OCI-LY7 (cell line): ENCODE results near the gene UPF3A. TPM values are rescaled to one million over a fixed set of nuclear protein-coding genes. Genes with fewer than 3 reads are reported as not detected.
A peak's percentile ranks its signal among the peaks of the same experiment; 100 is the strongest.

ENCODE experiments used
- BruUV-seq: library from RNA; stranded (reverse); fragments of 400-500 nt; replicated peaks from 2 replicates; lab custom pipeline; 2021; lab: Mats Ljungman, UMichigan
- CTCF ChIA-PET: fragments of 300-600 bp; sonication (Branson Sonifier 250); formaldehyde crosslinking; loops from one replicate; lab custom pipeline; 2022; ENCODE audit warnings: antibody characterized with exemption; ENCODE audit not compliant: unreplicated experiment; lab: Charles Lee
- POLR2A ChIA-PET: fragments of 300-600 bp; sonication (Branson Sonifier 250); formaldehyde crosslinking; loops from one replicate; lab custom pipeline; 2022; ENCODE audit warnings: antibody characterized with exemption; lab: Charles Lee
- DNase-seq: peaks from one replicate; pipeline ENCODE4 v3.0.0-alpha.2; 2015; ENCODE audit warnings: low spot score
- H2AFZ ChIP-seq: fragments of 200-600 bp; sonication (generic), shearing (Covaris generic); 2 replicates; pipeline ENCODE4 v1.6.1; 2014; ENCODE audit warnings: mild to moderate bottlenecking, antibody characterized with exemption, low read length, moderate library complexity
- H3K27ac ChIP-seq: fragments of 200-600 bp; sonication (generic); 2 replicates; pipeline ENCODE4 v1.5.1; 2014; ENCODE audit warnings: mixed run types, low read depth, mild to moderate bottlenecking, moderate library complexity, low read length, inconsistent platforms; ENCODE audit not compliant: poor library complexity, severe bottlenecking
- H3K36me3 ChIP-seq: fragments of 200-600 bp; sonication (generic); 2 replicates; pipeline ENCODE4 v1.6.1; 2014; ENCODE audit warnings: mild to moderate bottlenecking, antibody characterized with exemption, low read length, moderate library complexity, mixed read lengths; ENCODE audit not compliant: insufficient read depth
- H3K4me1 ChIP-seq: fragments of 200-600 bp; sonication (generic); 2 replicates; pipeline ENCODE4 v1.5.1; 2014; ENCODE audit warnings: mild to moderate bottlenecking, low read length; ENCODE audit not compliant: insufficient read depth, poor library complexity, severe bottlenecking
- H3K4me2 ChIP-seq: fragments of 200-600 bp; sonication (generic); 2 replicates; pipeline ENCODE4 v1.6.1; 2014; ENCODE audit warnings: mild to moderate bottlenecking, low read length
- H3K4me3 ChIP-seq: fragments of 200-600 bp; sonication (generic); 2 replicates; pipeline ENCODE4 v1.5.1; 2014; ENCODE audit warnings: mild to moderate bottlenecking, low read depth, low read length; ENCODE audit not compliant: poor library complexity, severe bottlenecking
- H3K79me2 ChIP-seq: fragments of 200-600 bp; sonication (generic); 2 replicates; pipeline ENCODE4 v1.6.1; 2016; ENCODE audit warnings: low read depth, mild to moderate bottlenecking, low read length, moderate library complexity, mixed read lengths; ENCODE audit not compliant: insufficient read depth
- H3K9me2 ChIP-seq: fragments of 200-600 bp; sonication (generic); 2 replicates; pipeline ENCODE4 v1.6.1; 2016; ENCODE audit warnings: mild to moderate bottlenecking, low read length, mixed read lengths; ENCODE audit not compliant: insufficient read depth
- H3K9me3 ChIP-seq: fragments of 200-600 bp; sonication (generic); 2 replicates; pipeline ENCODE4 v1.6.1; 2014; ENCODE audit warnings: mild to moderate bottlenecking, mixed run types, low read length, mixed read lengths
- H4K20me1 ChIP-seq: fragments of 200-600 bp; sonication (generic); 2 replicates; pipeline ENCODE4 v1.6.1; 2014; ENCODE audit warnings: mild to moderate bottlenecking, antibody characterized with exemption, low read length, moderate library complexity, mixed read lengths; ENCODE audit not compliant: insufficient read depth
- EZH2phosphoT487 ChIP-seq: fragments of 200-600 bp; sonication (generic); IDR thresholded peaks from 2 replicates; pipeline ENCODE4 v1.6.1; 2018; ENCODE audit warnings: low read depth, borderline replicate concordance, mild to moderate bottlenecking, mixed run types, antibody characterized with exemption, low read length, moderate library complexity, mixed read lengths
- intact Hi-C: fragments of 100-400 bp; cut with micrococcal nuclease; formaldehyde crosslinking; loops from one replicate; pipeline ENCODE4 v1.10.0; 2022; ENCODE audit not compliant: unreplicated experiment
- total RNA-seq, 2 experiments: library from RNA; depleted of rRNA in 1 of 2; stranded (reverse); fragments of >200 nt in 1 of 2; shearing (Covaris generic) in 1 of 2; gene quantifications; 2 replicates each; pipeline ENCODE4 v1.2.3, GENCODE V29; 2014 to 2022
- TF ChIP-seq, protein P1 (sequence below): fragments of 200-600 bp; sonication (generic); conservative IDR thresholded peaks from 2 replicates; pipeline ENCODE4 v1.5.1; 2014; ENCODE audit warnings: mild to moderate bottlenecking, antibody characterized with exemption, low read length, moderate library complexity, mixed read lengths

Gene UPF3A
- total RNA-seq, 2 experiments from 2014 or later = 27.8 to 55.4 TPM

DNA sequence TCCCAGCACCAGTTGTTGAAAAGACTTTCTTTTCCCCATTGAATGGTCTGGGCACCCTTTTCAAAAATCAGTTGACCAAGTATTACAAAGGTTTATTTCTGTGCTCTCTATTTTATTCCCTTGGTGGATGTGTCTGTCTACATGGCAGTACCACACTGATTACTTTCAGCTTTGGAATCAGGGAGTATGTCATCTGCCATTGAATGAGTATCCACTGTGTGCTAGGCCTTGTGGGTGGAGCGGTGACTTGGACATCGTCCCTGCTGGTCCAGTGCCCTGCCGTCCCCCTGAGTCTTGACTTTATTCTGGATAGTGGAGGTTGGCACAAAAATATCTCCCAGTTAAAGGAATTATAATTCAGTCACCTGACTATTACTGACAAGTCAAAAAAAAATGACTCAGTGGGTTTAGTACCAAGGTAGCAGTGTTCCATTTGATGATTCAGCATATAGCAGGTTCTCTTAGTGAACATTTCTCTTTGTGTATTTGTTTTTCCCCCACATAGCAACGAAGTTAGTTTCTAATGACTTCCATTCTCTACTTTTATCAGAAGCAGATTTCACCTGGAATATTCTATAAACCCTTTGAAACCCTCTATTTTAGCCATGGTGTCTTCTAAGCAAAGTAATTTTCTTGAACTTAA, 3.9 kb downstream of the UPF3A start:
- Histone ChIP-seq H3K4me2 (no peak overlapping the region), H3K4me1 (peaks cover 7% of the 10 kb centered on the region), H3K36me3 (peaks cover 58% of the 10 kb centered on the region), H3K9me3 (no peaks in the 10 kb centered on the region), H3K9me2 (no peaks in the 10 kb centered on the region), H2AFZ (no peak overlapping the region), H3K27ac (no peak overlapping the region), H3K79me2 (peaks cover 19% of the 10 kb centered on the region), H3K4me3 (no peak overlapping the region), H4K20me1 (no peaks in the 10 kb centered on the region)
- TF ChIP-seq EZH2phosphoT487 = no peak
- TF ChIP-seq, protein P1, sequence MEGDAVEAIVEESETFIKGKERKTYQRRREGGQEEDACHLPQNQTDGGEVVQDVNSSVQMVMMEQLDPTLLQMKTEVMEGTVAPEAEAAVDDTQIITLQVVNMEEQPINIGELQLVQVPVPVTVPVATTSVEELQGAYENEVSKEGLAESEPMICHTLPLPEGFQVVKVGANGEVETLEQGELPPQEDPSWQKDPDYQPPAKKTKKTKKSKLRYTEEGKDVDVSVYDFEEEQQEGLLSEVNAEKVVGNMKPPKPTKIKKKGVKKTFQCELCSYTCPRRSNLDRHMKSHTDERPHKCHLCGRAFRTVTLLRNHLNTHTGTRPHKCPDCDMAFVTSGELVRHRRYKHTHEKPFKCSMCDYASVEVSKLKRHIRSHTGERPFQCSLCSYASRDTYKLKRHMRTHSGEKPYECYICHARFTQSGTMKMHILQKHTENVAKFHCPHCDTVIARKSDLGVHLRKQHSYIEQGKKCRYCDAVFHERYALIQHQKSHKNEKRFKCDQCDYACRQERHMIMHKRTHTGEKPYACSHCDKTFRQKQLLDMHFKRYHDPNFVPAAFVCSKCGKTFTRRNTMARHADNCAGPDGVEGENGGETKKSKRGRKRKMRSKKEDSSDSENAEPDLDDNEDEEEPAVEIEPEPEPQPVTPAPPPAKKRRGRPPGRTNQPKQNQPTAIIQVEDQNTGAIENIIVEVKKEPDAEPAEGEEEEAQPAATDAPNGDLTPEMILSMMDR = no peak
- ChIA-PET POLR2A (interaction anchor here (0.6 kb wide), 1 partner anchor 1592 kb away, joined by 3 read pairs; no protein-coding TSS in a partner anchor), CTCF (no interaction called here)
- no peak for DNase-seq
- BruUV-seq = TSS peak; percentile 21
- intact Hi-C loops = no loop called here

DNA sequence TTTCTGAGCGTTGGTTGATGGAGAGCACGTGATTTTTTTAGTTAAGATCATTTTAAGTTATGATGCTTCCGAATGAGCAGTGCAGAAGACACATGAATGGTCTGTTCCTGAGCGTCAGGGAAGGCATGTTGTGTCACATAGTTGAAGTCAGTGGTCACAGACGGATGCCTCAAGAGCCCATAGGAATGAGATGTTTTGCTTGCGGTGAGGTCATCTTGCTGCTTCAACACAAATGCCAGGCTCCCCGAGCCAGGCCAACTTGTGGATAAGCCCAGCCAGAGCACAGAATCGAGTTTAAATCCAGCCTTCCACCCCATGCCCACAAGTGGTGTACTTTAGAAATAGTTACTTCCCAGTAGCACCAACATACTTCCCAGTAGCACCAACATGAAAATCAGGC, 5.4 kb downstream of the UPF3A start:
- H3K9me3 ChIP-seq = no peaks in the 10 kb centered on the region
- no TSS peak for BruUV-seq
- H3K36me3 ChIP-seq = peaks cover 64% of the 10 kb centered on the region
- no peaks in the 10 kb centered on the region for H3K9me2 ChIP-seq
- POLR2A ChIA-PET = no interaction called here
- H2AFZ ChIP-seq = no peak overlapping the region
- CTCF ChIA-PET = no interaction called here
- H3K79me2 ChIP-seq = peaks cover 19% of the 10 kb centered on the region
- H4K20me1 ChIP-seq = no peaks in the 10 kb centered on the region
- no peak for TF ChIP-seq EZH2phosphoT487
- TF ChIP-seq, protein P1 = no peak
- intact Hi-C loops = no loop called here
- H3K4me1 ChIP-seq = no peaks in the 10 kb centered on the region
- no peak overlapping the region for H3K27ac ChIP-seq
- no peak for DNase-seq
- no peak overlapping the region for H3K4me3 ChIP-seq
- no peak overlapping the region for H3K4me2 ChIP-seq

DNA sequence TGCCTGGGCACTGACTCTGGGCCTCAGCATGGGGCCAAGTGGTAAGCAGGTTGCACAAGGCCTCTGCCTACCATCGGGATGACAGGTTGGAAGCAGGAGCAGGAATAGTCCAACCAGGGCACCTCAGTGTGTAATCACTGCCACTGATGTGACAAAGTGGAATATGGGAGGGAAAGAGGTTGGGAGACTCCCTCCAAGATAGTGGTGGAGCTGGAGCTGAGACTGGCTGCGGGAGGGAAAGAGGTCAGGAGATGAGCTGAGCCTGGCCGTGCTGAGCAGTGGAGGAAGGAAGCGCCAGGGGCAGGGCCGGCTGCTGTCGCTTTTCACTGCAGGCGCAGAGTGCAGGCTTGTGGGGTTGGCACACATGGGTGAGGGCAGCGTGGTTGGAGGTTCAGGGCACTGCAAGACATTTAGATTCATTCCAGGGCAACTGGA, 6.8 kb downstream of the UPF3A start:
- Histone ChIP-seq H3K4me2 (no peak overlapping the region), H3K4me3 (no peak overlapping the region), H3K9me2 (no peaks in the 10 kb centered on the region), H3K79me2 (peaks cover 10% of the 10 kb centered on the region; the same call in 1 of the 2 replicates), H3K9me3 (no peaks in the 10 kb centered on the region), H3K36me3 (peaks cover 71% of the 10 kb centered on the region), H2AFZ (no peak overlapping the region), H3K27ac (no peak overlapping the region), H4K20me1 (no peaks in the 10 kb centered on the region), H3K4me1 (no peaks in the 10 kb centered on the region)
- BruUV-seq = no TSS peak
- intact Hi-C loops = no loop called here
- TF ChIP-seq, protein P1 = no peak
- no peak for TF ChIP-seq EZH2phosphoT487
- ChIA-PET POLR2A (no interaction called here), CTCF (no interaction called here)
- no peak for DNase-seq
